Measurements from ENCODE around the gene JAG2.

The JAG2 gene

GRCh38 chr14:105165761-105166485, 2.7 kb downstream of the JAG2 start:
- DNase-seq (ENCODE audit: low read depth in 2 of 2): no peak

DNA sequence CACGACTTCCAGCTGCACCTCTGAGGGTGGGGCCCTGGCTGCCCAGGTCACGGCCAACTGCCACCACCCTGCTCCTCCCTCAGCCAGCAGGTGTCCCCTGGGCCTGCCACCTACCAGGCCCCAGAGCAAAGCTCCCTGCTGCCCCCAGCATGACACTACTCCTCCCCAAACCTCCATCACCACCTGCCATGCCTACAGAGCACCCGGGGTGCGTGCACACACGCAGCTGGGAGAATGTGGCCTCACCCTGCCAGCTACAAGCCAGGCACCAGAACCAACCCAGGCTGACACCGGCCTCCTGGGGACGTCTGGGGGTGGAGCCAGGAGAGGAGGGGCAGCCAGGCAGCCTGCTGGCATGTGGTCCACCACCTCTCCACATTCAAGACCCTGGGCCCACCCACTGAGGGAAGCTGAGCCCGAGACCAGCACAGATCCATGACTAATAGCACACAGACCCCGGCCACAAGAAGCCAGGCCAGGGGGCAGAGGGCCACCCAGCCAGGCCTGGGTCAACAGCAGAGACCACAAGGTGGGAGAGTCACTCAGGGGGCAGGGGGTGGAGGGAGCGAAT, 3.4 kb downstream of the JAG2 start:
- no peak for DNase-seq (ENCODE audit: low read depth in 2 of 2)

- no peak for DNase-seq (ENCODE audit: low read depth in 2 of 2)
These were observed 5.4 kb downstream of the JAG2 start for GRCh38 chr14:105163040-105163742.

DNA sequence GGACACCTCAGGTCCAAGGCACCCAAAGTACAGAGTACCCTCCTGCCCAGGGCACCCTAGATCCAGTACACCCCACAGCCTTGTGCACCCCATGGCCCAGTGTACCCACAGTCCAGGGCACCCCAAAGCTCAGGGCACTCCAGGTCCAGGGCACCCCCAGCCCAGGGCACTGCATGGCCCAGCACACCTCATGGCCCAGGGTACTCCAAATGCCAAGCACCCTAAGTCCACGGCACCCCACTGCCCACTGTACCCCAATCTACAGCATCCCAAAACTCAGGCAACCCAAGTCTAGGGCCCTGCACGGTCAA, 6.0 kb downstream of the JAG2 start:
- no peak for DNase-seq (ENCODE audit: low read depth in 2 of 2)

GRCh38 chr14:105161964-105162668, 6.5 kb downstream of the JAG2 start:
- no peak for DNase-seq (ENCODE audit: low read depth in 2 of 2)

GRCh38 chr14:105161309-105161708, 7.3 kb downstream of the JAG2 start:
- no peak for DNase-seq (ENCODE audit: low read depth in 2 of 2)

DNA sequence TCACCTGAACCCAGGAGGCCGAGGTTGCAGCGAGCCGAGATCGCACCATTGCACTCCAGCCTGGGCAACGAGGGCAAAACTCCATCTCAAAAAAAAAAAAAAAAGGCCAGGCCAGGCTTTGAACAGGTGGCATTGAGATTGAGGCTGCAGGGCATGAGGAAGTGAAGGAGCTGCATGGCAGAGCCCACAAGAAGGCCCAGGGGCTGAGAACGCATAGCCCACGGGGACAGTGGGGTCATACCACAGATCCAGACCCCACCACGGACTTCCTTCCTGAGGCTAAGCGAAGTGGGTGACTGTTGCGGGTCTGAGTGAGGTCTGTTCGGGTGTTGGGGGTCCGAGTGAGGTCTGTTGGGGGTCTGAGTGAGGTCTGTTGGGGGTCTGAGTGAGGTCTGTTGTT, 7.8 kb downstream of the JAG2 start:
- DNase-seq (ENCODE audit: low read depth in 2 of 2): no peak

DNA sequence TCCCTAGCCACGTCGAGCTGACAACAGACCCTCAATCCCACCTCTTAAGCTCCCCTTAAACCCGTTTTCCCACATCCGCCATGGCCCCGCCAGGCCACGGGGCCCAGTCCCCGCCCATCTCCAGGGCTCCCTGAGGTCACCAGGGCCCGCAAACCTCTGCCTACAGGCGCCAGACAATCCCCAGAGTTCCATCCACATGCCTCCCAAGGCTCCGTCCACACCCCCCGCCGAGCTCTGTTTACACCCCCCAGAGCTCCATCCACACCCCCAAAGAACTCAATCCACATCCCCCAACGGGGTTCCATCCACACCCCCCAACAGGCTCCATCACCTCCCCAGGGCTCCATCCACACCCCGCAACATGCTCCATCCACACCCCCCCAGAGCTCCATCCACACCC, 9.2 kb downstream of the JAG2 start:
- DNase-seq (ENCODE audit: low read depth in 2 of 2): no peak

- DNase-seq (ENCODE audit: low read depth in 2 of 2): no peak
These were observed 9.8 kb downstream of the JAG2 start for GRCh38 chr14:105158794-105159193.

DNA sequence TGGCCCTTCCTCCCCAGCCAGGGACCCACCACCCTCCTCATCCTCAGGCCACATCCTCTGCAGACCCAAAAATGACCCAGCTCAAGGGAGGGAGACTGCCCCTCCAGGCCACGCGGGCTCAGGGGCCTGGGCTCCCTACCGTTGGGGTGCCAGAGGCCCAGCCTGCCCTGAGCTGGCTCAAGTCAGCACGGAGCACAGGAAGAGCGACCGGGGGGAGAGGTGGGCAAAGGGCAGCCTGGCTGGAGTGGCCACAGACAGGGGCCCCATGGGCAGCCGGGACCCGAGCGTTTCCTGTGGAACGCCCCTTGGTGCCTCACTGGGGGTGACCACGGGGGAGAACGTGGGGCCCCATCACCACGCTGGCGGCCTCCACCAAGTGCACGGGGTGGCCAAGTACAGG, 10.7 kb downstream of the JAG2 start:
- DNase-seq (ENCODE audit: low read depth in 2 of 2): no peak

- no peak for DNase-seq (ENCODE audit: low read depth in 2 of 2)
These were observed 11.9 kb downstream of the JAG2 start for GRCh38 chr14:105156414-105157375.

DNA sequence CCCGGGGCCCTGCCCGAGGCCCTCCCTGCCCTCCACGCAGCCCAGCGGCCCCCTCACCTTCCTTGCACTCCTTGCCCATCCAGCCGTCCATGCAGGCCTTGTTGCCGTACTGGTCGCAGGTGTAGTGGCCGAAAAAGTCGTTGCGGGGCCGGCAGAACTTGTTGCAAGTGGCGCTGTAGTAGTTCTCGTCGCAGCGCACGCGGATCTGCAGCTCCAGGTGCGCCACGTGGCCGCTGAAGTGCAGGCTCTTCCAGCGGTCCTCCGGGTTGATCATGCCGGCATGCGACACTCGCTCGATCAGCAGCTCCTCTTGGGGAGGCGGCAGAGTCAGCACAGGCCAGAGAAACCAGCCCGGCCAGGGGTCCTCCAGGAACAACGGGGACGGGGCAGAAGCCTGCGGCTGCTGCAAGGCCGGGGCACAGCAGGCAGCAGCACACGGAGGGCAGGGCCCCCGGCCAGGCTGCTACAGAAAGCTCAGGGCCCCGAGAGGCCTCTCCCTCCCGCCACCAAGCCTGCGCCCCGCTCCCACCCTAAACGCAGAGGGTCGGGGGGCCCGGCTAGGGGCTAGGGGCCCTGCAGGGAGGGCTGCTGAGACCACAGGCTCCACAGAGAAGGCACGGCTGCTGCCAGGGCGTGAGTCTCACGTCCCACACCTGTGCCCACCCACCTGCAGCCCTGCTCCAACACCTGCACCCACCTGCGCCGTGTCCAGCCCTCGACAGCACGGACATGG, 12.7 kb downstream of the JAG2 start:
- DNase-seq (ENCODE audit: low read depth in 2 of 2): no peak

DNA sequence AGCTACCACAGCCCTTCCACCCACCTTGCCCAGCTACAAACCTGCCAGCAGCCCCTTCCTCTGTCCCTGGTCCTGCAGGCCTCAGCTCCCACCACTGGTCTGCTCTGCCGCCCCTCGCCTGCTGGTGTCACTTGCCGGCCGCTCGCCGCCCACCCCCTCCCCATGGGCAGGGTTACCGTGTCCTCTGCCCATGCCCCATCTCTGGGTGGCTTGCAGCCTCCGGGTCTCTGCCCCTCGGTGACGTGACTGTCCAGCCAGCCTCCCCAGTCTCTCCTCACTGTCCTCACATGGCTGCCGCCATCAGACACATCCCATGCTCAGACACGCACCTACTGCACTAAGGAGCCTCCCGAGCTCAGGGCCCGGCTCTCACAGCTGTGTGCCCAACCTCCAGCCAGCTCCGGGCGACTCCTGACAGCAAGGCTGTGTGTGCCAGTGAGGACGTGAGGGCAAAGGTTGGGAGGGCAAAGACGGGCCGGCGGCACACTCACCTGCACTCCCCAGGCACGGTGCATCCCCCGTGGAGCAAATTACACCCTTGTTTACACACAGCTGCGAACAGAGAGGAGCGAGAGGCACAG, 13.4 kb downstream of the JAG2 start:
- no peak for DNase-seq (ENCODE audit: low read depth in 2 of 2)

DNA sequence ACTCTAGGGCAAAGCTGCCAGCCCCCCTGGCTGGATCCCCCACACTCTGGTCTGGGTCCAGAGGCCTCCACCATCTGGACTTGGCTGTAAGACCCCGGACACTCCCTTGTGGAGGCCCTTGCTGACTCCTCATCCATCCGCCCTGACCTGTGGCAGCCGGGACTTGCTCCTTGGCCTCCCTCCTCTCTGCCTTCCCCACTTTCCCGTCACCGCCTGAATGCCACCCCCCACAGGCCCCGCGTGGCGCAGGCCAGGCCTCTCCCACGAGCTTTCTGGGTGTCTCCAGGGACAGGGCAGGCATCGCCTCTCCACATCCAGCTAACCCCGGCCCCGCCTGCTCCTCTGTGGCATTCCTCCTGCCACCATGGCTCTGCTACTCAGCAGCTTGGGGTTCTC, 14.1 kb downstream of the JAG2 start:
- no peak for DNase-seq (ENCODE audit: low read depth in 2 of 2)

DNA sequence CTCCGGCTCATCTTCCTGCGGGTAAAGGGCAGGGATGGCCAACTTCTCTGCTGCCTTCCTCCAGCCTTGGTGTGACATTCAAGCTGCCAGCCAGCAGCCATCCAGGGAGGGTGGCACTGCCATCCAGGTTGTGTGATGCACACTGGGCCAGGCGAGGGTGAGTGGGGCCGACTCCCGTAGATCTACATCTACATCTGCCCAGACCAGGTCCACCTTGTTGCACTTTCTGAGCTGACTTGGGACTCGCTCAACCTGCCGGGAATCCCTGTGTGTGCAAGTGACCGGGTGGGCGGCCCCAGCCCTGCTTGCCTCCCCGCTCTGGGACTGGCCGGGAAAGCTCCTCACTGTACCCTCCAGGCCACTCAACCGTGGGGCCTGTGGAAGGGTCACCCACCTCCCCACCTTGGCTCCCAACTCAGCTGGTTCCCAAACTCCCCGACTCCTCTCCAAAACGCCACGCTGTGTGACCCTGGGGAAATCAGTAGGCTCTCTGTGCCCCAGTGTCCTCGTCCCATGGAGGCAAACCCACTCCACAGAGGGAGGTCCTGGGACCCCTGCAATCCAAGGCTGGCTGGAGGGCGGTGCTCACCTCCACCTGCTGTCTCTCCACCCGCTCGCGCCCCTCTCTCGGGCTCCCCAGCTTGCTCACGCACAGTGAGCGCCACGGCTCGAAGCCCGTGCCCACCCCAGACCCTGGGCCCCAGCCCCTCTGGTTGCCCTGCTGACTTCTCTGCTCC, 14.7 kb downstream of the JAG2 start:
- DNase-seq (ENCODE audit: low read depth in 2 of 2): no peak

DNA sequence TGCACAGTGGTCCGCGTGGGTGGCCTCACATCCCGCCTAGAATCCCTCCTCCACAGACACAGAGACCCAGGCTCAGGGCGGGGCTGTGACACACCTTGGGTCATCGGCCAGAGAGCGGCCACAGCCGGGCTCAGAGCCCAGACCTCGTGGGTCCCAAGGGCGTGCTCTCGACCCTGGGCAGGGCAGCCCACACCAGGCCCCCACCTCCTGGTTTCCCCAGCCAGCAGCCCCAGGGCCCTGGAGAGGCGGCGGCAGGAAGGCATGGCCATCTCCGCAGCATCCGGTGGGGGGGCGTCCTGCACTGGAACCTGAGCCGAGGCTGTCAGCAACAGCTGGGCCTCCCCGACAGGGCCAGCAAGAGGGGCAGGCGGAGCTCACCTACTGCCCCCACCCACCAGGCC, 15.2 kb downstream of the JAG2 start:
- no peak for DNase-seq (ENCODE audit: low read depth in 2 of 2)

GRCh38 chr14:105152794-105153241, 15.8 kb downstream of the JAG2 start:
- no peak for DNase-seq (ENCODE audit: low read depth in 2 of 2)

DNA sequence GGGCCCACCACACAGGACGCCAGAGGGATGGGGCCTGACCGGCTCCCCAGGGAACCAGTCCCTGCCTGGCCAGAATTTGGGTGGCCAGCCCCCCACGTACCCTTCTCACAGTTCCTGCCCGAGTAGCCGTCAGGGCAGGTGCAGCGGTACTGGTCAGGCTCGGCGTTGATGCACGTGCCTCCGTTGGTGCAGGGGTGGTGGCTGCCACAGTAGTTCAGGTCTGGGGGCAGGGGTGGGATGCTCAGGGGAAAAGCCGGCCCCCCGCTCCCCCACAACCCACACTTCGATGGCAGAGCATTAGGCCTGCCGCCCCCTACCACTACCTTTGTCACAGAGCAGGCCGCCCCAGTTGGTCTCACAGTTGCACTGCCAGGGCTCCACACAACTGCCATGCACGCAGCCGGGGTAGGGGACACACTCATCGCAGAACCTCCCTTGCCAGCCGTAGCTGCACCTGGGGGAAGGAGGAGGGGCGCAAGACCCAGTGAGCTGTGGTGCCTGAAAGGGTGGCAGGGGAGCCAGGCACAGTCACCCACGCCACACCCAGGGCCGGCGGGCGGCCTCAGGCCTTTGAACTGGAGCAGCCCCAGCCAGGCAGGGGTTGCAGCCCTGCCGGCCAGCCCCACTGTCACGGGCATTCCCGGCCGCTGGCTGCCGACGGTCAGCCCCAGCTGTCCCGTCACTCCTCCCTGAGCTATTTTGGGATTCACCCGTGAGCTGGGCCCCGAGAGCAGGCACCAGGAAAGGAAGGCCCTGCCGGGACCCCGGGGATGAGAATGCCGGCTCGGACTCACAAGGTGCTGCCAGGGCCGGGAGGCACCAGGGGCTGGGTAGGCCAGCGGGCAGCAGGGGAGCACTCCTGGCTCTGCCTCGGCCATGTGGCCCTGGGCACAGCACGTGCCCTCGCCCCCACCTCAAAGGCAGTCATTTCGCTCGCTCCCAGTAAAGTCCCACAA, 16.5 kb downstream of the JAG2 start:
- no peak for DNase-seq (ENCODE audit: low read depth in 2 of 2)

Measured in stimulated activated CD4-positive, alpha-beta T cell treated with anti-CD3 and anti-CD28 coated beads, Interleukin-12 subunit alpha, Interleukin-12 subunit beta, amount 100 ng/mL, for 24 hours (primary cell).